NB4 (cell line): ENCODE data around the gene TEX19.

ENCODE experiments used
- POLR2A ChIP-seq: IDR thresholded peaks from 2 replicates; pipeline ENCODE4 v1.6.1; 2011; ENCODE audit warnings: mild to moderate bottlenecking; ENCODE audit not compliant: insufficient read length; ENCODE audit errors: extremely low read depth
- TF ChIP-seq, protein P1 (sequence below): IDR thresholded peaks from one replicate; pipeline ENCODE4 v1.5.1; 2012; ENCODE audit warnings: low read depth, low read length
- TF ChIP-seq, protein P2 (sequence below): IDR thresholded peaks from 2 replicates; pipeline ENCODE4 v1.6.1; 2011; ENCODE audit warnings: low read depth, low read length

DNA sequence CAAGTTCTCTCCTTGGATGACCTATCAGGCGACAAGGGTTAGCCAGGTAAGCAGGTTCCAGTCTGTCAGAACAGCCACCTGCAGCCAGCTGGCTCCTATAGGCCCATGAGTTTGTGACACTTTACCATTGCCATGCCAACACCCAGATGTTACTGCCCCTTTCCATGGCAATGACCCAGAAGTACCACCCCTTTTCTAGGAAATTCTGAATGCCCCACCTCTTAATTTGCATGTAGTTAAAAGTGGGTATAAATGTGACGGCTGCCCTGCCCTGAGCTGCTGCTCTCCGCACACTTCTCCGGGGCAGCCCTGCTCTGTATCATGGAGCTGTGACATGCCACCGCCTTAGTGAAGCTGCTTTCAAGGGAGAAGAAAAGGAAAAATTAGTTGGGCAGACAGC, 15.5 kb upstream of the TEX19 start:
- TF ChIP-seq, protein P1, sequence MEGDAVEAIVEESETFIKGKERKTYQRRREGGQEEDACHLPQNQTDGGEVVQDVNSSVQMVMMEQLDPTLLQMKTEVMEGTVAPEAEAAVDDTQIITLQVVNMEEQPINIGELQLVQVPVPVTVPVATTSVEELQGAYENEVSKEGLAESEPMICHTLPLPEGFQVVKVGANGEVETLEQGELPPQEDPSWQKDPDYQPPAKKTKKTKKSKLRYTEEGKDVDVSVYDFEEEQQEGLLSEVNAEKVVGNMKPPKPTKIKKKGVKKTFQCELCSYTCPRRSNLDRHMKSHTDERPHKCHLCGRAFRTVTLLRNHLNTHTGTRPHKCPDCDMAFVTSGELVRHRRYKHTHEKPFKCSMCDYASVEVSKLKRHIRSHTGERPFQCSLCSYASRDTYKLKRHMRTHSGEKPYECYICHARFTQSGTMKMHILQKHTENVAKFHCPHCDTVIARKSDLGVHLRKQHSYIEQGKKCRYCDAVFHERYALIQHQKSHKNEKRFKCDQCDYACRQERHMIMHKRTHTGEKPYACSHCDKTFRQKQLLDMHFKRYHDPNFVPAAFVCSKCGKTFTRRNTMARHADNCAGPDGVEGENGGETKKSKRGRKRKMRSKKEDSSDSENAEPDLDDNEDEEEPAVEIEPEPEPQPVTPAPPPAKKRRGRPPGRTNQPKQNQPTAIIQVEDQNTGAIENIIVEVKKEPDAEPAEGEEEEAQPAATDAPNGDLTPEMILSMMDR = no peak
- TF ChIP-seq POLR2A = no peak
- TF ChIP-seq, protein P2, sequence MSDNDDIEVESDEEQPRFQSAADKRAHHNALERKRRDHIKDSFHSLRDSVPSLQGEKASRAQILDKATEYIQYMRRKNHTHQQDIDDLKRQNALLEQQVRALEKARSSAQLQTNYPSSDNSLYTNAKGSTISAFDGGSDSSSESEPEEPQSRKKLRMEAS = no peak
